ENCODE measurements around the gene CISD3. TPM values are rescaled to one million over a fixed set of nuclear protein-coding genes. Genes with fewer than 3 reads are reported as not detected.

CISD3 gene
- total and polyA plus RNA-seq, 2 donors (not counting 1 experiment from before 2014, with no cell fraction given) = 5.0 to 11.3 TPM

DNA sequence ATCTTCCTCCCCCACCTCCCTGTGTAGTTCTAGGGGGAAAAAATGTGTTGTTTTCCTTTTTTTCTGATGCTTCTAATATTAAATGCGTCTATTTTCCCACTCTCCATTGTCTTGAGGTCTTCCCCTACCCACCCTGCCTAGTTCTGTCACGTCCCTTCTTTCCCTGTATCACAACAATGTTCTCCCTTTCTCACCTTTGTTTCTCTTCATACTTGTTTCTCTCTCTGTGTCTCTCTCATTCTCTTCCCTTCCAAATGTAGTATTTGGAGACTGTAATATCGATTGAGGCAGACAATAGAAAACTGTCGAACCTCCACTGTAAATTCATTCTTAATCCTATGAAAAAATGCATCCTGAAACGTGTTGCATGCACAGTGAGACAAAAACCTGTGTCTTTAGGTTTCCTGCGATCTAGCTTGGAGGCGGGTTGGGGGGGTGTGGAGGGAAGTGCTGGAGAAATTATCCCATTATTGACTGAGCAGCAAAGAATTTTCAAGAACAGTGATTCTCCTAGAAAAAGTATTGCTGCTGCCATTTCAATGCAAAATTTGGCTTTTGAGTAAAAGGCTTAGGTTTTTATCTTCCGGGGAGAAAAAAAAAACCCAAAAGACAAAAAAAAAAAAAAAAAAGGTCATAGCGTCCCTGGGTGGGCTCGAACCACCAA lies 21.1 kb downstream of the CISD3 start:
- intact Hi-C loops (cut with micrococcal nuclease) = loop anchor here (1.0 to 5.0 kb wide), 2 partner anchors 194 to 403 kb away; no protein-coding TSS in a partner anchor
- TF ChIP-seq, protein P1, sequence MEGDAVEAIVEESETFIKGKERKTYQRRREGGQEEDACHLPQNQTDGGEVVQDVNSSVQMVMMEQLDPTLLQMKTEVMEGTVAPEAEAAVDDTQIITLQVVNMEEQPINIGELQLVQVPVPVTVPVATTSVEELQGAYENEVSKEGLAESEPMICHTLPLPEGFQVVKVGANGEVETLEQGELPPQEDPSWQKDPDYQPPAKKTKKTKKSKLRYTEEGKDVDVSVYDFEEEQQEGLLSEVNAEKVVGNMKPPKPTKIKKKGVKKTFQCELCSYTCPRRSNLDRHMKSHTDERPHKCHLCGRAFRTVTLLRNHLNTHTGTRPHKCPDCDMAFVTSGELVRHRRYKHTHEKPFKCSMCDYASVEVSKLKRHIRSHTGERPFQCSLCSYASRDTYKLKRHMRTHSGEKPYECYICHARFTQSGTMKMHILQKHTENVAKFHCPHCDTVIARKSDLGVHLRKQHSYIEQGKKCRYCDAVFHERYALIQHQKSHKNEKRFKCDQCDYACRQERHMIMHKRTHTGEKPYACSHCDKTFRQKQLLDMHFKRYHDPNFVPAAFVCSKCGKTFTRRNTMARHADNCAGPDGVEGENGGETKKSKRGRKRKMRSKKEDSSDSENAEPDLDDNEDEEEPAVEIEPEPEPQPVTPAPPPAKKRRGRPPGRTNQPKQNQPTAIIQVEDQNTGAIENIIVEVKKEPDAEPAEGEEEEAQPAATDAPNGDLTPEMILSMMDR (IDR thresholded peaks at IDR 0.05) = no peak
- no peak for TF ChIP-seq EZH2 (IDR thresholded peaks at IDR 0.05; ENCODE audit: borderline replicate concordance, insufficient read depth, low read depth, low read length, poor library complexity, severe bottlenecking)
- H3K9ac ChIP-seq (ENCODE audit: low read length) = peak overlapping the region; percentile 96
- H3K4me2 ChIP-seq (replicated peaks; ENCODE audit: low read depth, low read length, poor library complexity, severe bottlenecking) = peak overlapping the region; percentile 79
- Mint-ChIP-seq H3K27ac (peak overlapping the region; percentile 93), H3K9me3 (ENCODE audit: insufficient read depth) (no peaks in the 10 kb centered on the region), H3K4me1 (peaks cover 54% of the 10 kb centered on the region), H3K4me3 (peak overlapping the region; percentile 94), H3K27me3 (peaks cover 28% of the 10 kb centered on the region)
- H3K4me1 ChIP-seq (ENCODE audit: control insufficient read depth in 2 of 2, insufficient read depth in 2 of 2, low read length in 2 of 2) = peaks cover 60 to 69% of the 10 kb centered on the region in 2 donors
- POLR2A ChIA-PET = interaction anchor here (0.6 to 1.5 kb wide), 3 partner anchors 46 to 486 kb away, joined by 3 to 10 read pairs (median 6); partner anchors contain the start of gene MLLT6
- peak overlapping the region; percentile 98 for H2AFZ ChIP-seq (ENCODE audit: insufficient read depth, low read depth, low read length, poor library complexity, severe bottlenecking)
- H3K79me2 ChIP-seq (ENCODE audit: control insufficient read depth, insufficient read depth, low read length) = peaks cover 38% of the 10 kb centered on the region
- ATAC-seq (ENCODE audit: low read depth) (no peak), DNase-seq (no peak)
- peak overlapping the region in 1 of 2 donors; percentile 95 for H3K27ac ChIP-seq (ENCODE audit: low read length in 2 of 2)
- CTCF ChIA-PET = interaction anchor here (0.6 to 2.6 kb wide), 8 partner anchors 17 to 402 kb away, joined by 3 to 10 read pairs (median 4); partner anchors contain the start of gene CISD3
- 0% methylated on average over 4 of the region's 10 CpGs for WGBS (ENCODE audit: insufficient coverage)
- peaks cover 42% of the 10 kb centered on the region for H4K20me1 ChIP-seq (ENCODE audit: control insufficient read depth, insufficient read depth, low read length, poor library complexity, severe bottlenecking)
- peak overlapping the region; percentile 61 to 100 (median 95) for H3K4me3 ChIP-seq (ENCODE audit: control extremely low read depth in 1 of 5, extremely low read depth in 1 of 5, insufficient read depth in 1 of 5, low read depth in 2 of 5, low read length in 4 of 5)
- peaks cover 0 to 9% (median 0%) of the 10 kb centered on the region in 3 donors for H3K9me3 ChIP-seq (ENCODE audit: control extremely low read depth in 1 of 3, control insufficient read depth in 2 of 3, insufficient read depth in 1 of 3, low read length in 2 of 3)
- H3K27me3 ChIP-seq (replicated peaks in 1 of 4; ENCODE audit: control extremely low read depth in 1 of 4, control insufficient read depth in 3 of 4, insufficient read depth in 4 of 4, low read length in 3 of 4) = peaks cover 0 to 47% (median 25%) of the 10 kb centered on the region in 4 experiments
- peaks cover 0 to 15% of the 10 kb centered on the region in 2 experiments for H3K36me3 ChIP-seq (replicated peaks in 1 of 2; ENCODE audit: control extremely low read depth in 1 of 2, control insufficient read depth in 1 of 2, extremely low read depth in 1 of 2, insufficient read depth in 2 of 2, low read length in 1 of 2)
